Fibroblast of skin of right quadriceps (primary cell): ENCODE results near the gene TENM3.

ENCODE experiments used
- DNase-seq: peaks from one replicate; pipeline ENCODE4 v3.0.0-alpha.2; 2013

The TENM3 gene

DNA sequence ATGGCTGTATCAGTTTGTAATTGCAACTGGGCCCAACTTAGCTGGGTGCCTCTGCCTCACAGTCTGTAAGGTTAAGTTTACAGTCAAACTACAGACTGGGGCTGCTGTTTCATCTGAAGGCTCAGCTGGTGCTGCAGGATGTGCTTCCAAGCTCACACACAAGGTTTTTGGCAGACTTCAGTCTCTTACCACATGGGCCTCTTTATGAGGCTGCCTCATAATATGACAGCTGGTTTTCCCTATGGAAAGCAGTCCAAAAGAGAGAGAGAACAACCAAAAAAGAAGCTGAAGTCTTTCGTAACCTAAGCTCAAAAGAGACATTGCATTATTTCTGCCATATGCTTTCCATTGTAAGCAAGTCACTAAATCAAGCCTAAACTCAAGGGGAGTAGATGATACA, 402.3 kb downstream of the TENM3 start:
- DNase-seq, result peak; percentile 13

DNA sequence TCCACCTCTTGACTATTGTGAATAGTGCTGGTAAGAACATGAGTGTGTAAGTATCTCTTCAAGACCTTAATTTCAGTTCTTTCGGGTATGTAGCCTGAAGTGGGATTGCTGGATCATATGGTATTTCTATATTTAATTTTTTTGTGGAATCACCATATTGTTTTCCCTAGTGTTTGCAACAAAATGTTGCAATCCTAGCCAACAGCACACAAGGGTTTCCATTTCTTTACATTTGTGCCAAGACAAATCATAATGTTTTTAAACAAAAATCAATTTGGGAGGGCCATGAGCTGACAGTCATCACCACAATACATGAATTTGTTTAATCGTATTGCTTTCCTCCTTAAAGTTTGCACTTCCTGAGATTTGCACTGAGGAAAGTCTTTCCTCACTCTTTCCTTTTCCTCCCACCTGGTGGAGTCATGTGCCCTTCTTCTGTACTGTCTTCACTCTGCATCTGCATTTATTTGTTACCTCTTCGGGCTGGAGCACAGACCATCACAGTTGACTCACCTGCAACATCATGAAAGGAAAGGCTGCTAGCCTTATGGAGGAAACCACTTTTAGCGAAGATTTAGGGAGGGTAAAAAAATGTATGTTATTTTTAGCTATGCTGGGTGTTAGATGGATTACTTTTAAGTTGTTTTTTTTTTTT, 404.6 kb downstream of the TENM3 start:
- no peak for DNase-seq

DNA sequence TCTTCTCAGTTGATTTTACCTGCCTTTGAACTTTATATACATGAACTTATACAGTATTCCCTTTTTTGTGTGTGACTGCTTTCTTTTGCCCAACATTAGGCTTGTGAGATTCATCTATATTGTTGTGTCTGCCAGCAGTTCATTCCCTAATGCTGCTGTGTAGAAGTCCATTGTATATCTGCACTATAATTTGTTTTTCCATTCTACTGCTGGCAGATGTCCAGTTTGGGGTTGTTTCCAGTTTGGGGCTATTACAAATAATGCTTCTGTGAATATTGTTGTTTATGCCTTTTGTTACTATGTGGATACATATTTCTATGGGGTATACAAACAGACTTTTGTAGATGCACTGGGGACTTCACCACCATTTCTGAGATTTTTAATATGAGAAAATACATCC, 405.6 kb downstream of the TENM3 start:
- DNase-seq, result no peak

DNA sequence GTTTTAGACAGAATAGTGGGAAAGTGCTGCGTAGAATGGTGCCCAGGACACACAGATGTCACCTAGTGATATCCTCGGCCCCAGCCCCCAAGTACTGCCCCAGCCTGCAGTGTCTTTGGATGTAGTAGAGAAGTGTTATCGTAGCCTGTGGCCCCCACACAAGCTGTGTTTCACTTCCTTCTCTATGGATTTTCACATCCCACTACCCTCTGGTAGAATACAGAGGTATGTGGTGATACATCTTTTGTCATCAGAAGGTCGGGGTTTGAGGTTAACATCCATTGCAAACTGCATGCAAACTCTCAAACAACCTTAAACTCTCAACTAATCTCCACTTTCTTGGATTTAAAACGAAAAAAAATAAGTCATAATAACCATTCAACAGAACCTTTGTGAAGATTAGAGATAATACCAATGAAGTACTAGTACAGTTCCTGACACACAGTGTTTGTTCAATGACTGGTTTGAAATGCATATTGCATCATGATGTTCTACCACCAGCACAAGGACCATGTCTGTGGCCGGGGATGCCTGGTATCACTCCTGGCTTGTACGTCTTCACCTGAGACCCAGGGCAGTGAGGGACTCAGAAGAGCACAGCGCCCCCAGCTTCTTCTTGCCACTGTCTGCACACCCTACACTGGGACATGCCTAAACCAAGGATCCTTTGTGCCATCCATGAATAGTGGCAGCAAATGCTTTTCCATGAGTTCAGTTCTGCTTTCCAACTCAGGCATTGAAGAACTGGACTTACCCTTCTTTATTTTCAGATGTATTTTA, 406.7 kb downstream of the TENM3 start:
- DNase-seq, result peak; percentile 18

DNA sequence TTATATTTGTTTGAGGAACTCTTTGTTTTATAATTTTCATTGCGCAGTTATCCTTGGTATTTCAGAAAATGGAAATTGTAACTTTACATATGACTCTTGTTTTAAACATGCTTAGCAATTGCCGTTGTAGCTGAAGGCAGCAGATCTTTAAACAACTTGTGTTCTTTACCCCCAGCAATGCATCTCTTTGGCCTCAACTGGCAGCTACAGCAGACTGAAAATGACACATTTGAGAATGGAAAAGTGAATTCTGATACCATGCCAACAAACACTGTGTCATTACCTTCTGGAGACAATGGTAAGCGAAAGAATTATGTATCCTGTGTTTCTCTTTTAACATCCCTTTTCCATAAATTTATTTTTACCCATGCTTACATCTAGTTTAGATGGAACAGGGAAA, 410.4 kb downstream of the TENM3 start:
- peak; percentile 27 for DNase-seq

DNA sequence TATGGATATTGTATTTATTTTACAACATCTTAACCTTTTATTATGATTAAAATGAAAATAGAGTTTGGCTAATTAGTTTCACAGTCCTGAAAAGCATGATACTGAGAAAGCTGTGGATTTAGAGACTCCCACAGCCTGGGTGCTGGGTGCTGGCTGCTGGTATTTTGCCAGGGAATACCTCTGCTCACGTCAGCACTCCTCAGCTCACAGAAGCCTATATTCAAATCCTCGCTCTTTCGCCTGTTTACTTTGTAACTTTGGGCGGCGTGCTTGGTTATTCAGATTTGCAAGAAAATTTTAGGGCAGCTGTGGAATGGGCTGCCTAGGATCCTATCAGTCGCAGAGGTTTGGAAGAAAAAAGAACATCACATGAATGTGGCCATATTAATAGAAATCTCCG, 412.1 kb downstream of the TENM3 start:
- DNase-seq, result no peak

DNA sequence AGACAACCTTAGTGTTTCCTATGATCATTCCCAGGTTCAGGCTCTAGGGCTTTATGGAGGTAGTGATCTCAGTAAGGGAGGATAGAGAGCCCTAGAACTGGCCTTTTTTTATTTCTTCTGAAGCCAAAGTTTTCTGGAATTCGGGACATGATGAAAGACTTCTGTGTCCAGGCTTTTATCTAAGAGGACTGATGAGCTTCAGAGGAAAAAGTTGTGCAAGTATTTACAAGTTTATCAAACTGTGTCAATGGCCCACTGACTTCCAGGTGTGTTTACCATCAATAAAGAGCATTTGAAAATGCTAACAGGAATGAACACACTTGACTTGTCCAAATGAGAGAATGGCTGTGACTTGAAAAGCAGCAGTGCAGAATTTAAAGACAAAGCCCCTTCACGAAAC, 419.3 kb downstream of the TENM3 start:
- no peak for DNase-seq

DNA sequence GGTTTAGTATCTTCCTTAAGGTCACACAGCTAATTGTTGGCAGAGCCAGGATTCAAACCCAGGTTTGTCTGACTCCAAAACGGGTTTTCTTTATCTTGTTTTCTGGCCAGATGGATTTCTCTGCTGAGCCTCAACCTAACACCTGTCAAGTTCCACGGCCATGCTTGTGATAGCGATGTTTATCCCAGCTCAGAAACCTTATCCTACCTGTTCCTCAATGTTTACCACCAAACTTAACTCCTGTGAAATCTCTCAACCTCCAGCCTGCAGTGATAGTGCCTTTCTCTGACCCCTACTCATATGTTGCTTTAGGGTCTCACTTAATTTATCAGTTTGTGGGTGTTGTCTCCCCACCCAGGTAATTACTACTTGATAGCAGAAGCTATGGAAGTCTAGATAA, 428.0 kb downstream of the TENM3 start:
- DNase-seq, result no peak

DNA sequence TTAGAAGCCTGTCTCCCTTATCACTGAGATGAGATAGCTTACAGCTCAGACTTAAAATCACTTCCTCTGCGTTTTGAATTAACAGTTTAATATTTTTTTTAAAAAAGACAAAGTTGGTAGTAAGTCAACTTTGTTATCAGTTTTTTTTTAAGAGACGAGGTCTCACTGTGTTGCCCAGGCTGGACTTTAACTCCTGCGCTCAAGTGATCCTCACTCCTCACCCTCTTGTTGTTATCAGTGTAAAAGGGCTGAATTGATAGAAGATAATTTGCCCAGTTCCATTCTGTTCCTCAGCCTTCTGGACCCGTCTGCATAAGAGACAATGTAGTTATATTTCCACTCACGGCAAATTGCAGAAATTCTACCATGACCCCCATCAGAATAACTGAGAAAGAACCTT, 428.5 kb downstream of the TENM3 start:
- no peak for DNase-seq

DNA sequence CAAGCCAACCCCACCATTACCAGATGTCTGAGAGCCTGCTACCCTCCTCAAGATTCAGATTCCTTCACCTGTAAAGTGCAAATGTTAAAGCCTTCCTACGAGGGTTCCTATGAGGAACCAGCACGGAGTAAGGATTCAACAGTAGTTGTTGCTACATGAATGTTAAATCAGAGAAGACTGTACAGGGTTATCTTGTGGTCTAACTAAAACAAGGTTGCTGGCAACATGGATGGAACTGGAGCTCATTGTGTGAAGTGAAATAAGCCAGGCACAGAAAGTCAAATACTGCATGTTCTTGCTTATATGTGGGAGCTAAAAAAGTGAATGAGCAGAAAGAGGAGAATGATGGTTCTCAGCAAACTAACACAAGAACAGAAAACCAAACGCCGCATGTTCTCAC, 435.4 kb downstream of the TENM3 start:
- no peak for DNase-seq

DNA sequence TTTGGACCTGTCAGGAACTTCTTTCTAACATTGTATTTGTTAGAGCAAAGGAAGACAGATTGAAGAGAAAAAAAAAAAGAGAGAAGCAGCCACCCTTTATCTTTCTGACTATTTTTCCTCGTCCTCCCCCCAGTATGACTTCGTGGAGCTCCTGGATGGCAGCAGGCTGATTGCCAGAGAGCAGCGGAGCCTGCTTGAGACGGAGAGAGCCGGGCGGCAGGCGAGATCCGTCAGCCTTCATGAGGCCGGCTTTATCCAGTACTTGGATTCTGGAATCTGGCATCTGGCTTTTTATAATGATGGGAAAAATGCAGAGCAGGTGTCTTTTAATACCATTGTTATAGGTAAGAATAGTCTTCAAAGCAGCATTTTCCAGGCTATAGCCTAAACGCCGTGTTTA, 436.3 kb downstream of the TENM3 start:
- DNase-seq, result no peak

DNA sequence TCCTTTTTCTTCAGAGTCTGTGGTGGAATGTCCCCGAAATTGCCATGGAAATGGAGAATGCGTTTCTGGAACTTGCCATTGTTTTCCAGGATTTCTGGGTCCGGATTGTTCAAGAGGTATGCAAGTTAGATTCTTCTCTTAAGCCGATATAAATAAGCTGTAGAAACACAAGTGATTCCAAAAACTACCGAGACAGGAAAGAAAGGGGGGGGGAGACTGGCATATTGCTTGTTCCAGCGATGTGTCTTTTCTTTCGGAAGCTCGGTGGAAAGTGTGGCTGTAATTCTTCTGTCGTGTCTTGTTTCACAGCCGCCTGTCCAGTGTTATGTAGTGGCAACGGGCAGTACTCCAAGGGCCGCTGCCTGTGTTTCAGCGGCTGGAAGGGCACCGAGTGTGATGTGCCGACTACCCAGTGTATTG, 437.0 kb downstream of the TENM3 start:
- DNase-seq, result no peak

DNA sequence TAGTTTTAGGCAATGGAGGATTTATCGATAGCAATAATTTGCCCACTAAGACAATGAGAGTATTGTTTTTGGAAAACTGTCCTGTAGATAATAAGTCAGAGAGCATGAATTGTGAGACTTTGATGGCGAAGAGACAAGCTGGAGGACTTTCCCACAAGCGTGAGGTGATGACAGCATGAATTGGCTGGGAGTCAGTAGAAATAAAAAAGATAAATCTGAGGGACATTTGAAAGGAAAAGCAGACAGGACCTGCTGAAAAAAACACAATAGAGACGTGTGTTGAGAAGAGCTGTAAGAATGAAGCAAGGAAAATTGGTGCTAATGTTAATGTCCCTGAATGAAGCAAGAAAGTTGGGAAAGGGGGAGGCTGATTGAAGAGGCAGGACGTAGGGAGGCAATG, 440.5 kb downstream of the TENM3 start:
- DNase-seq, result peak; percentile 27

DNA sequence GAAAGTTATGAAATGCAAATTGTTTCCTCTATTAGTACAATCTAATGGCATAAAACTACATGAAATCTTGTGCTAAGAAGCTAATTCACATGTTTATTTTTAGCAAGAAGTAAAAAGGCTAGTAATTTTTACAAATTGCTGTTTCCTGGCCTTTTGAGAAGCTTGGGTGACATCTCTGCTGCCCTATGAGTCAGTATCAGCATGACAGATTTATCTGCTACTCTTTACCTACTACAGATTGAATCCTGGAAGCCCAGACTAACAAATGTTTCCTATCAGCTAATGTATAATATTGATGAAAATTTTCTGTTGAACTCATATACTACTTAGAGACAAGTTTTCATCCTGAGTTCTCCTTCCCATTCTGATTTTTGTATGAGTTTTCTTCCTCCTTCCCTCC, 441.6 kb downstream of the TENM3 start:
- peak; percentile 21 for DNase-seq

DNA sequence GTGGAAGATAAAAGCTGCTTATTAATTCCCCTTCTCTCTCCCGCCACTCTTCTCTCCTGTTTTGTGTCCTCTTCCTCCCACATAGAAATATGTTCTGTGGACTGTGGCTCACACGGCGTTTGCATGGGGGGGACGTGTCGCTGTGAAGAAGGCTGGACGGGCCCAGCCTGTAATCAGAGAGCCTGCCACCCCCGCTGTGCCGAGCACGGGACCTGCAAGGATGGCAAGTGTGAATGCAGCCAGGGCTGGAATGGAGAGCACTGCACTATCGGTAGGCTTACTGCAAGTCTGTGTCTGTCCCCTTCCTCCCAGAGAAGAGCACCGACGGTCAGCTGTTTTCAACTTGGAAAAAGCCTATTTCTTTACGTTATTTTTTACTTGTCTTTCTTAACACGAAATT, 444.9 kb downstream of the TENM3 start:
- no peak for DNase-seq

DNA sequence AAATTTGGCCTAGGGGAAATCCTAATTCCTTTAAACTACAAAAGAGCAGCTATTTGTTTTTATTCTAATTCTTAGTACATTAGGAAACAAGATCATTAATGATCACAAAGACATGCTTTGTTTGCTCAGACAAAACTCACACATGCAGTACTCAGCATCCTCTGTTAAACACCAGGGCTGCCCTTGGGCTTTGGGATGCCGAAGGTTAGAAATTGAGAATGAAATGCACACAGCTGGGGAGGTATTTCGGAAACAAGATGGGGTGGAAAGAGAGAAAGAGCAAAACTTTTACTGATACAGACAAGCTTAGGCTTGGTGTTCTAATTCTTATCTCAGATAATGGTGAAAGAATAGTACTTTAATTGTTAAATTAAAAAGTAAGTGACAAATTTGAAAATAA, 451.3 kb downstream of the TENM3 start:
- DNase-seq, result no peak

DNA sequence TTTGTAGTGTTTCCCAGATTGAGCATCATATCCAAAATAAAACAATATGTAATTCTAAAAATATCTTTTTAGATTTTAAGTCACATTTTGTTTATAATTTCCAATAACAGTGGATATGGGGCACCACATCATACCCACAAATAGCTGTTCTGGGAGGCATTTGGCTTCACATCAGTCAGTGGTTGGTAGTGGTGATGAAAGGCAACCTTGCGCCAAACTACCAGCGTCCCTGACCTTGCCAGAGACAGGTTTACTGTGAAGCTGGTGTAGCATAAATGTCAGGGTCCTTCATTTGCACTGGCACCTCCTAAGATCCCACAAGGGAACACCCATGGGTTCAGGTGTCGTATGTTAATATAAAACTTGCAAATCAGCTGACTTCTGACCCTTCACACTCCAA, 451.8 kb downstream of the TENM3 start:
- DNase-seq, result no peak

DNA sequence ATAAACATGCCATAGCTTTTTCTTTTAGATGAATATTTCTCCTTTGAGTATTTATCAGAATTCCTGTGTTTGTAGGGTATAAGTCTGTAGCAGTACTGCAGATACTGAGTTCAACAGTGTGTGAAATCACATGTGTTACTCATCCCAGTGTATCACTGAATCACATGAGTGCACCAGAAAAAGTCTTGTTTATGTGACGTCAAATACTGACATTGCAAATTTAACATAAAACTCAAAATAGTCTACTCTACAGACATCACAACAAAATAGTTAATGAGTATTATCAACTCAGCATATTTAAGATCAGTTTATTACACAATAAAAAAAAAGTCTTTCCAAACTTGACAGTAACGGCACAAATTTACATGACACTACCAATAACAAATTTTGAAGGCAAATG, 452.6 kb downstream of the TENM3 start:
- peak; percentile 7 for DNase-seq

DNA sequence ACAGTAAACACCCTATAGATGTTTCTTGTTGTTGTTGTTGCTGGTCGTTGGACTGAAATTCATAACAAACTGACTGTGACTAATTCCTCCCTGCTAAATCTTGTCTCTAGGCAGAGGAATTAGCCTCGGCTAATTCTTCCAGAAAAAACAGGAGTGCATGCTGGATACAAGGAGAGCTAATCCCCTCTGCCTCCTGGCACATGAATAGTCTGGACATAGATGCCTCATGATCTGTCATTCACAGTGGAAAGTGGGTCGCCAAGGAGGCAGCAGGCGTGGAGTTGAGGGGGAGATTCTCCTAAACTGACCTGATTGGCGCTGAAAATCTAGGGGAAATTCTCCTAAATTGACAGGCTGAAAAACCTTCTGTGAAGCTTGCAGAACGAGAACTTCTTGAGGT, 453.9 kb downstream of the TENM3 start:
- no peak for DNase-seq

DNA sequence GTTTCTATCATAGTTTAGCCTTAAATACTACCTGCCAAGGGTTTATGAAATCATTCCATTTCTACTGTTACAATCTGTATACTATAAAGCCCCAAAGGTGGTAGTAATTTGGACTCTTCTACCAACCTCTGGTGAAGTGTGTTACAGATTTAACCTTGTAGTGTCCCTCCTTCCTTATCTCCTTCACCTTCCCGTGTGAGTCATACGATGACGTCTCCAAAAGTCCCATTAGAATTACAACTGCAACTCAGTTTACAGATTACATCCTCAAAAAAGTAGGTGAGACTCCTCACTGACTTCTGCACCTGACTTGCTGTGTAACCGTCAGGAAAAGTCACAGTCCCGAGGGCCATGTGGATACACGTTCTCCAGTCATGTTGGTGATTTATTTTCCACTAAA, 455.0 kb downstream of the TENM3 start:
- no peak for DNase-seq

DNA sequence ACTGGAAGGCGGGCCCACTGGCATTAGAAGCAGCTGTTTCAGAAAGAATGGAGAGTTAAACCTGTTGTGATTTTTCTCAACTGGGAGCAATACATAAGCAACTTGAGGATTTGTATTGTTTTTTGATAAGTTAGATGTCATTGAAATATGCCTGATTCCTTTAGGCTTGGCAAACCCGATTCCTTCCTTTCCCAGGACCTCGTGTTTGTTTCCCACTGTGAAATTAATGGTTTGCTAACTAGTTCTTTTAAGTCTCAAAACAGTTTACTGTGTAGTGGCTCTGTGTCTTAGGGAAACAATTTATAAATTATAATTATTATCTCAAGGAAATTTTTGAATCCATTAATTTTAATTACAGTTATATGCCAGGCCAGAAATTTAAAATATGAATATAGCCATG, 456.0 kb downstream of the TENM3 start:
- no peak for DNase-seq

DNA sequence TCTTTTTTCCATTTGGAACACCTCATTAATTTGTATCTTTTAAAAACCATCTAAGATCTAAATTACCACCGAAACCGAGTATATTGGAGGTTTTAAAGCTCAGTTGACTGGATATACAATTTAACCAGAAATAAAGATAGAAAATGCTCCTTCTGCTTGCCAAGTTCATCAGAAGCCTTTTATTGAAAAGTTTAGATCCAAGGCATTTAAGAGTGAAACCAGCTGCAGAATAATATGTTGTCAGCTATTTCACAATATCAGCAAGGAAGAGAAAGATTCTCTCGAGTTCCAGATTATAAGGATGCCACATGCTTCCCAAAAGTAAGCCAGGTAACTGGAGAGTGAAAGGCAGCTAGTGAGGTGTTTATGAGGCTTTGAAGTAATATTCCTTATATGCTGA, 456.6 kb downstream of the TENM3 start:
- DNase-seq, result no peak

DNA sequence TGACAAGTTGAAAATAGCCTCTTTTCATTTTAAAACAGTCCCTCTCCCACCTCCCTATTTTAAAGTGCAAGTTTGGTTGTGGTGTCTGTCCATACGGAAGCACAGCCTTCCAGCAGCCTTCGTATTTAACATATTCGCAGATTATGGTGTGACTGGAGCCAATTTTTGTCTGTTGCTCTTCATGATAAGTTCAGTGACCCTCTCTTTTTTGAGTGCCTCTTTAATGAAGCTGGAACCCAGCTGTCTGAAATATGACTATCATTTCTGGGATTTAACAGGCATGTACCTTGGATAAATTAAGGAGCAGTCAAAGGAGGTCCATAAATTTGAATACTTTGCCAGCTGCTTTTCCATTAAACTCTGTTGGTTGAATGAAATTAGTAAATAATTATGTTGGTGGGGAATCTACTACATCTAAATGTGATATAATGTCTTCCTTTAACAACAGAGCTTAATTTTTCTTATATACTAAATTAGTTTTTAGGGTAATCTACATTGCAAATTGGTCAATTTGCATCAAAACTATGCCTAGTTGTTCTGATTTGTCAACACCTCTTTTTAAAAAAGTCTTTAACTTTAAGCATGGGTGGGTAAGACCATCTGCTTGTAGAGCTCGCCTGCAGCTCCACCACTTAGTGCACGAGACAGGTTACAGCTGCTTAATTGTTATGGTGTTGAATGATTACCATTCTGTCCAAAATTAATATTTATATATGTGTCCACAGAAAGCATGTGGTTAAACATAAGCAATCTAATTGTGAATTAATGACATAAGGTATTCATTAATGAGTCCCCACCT, 457.4 kb downstream of the TENM3 start:
- no peak for DNase-seq

DNA sequence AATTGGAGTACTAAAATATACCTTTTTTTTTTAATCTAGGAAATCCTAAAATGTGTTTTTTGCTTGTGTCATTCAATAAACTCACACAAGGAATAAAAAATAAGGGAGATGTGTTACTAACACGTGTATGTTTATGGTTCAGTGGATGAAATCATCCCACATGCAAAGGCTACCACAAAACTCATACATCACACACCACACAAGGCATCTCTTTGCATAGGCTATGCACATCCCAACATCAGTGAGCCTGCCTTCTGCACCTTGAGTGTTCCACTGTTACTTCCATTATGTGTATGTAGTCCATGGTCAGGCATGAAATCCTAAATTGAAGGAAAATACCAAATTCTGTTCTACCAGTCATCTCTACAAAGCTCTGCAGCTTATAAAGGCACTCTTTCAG, 460.9 kb downstream of the TENM3 start:
- no peak for DNase-seq
